Caco-2 (cell line): ENCODE measurements around the gene CAPN11. TPM values are rescaled to one million over a fixed set of nuclear protein-coding genes. Genes with fewer than 3 reads are reported as not detected.
A peak's percentile ranks its signal among the peaks of the same experiment; 100 is the strongest.

ENCODE experiments used
- BruUV-seq: library from RNA; stranded (reverse); fragments of 400-500 nt; replicated peaks from 2 replicates; lab custom pipeline; 2021; lab: Mats Ljungman, UMichigan
- CTCF ChIA-PET: fragments of 300-600 bp; sonication (Branson Sonifier 250); formaldehyde crosslinking; loops from one replicate; lab custom pipeline; 2022; ENCODE audit warnings: antibody characterized with exemption; lab: Charles Lee
- POLR2A ChIA-PET: fragments of 300-600 bp; sonication (Branson Sonifier 250); formaldehyde crosslinking; loops from one replicate; lab custom pipeline; 2022; ENCODE audit warnings: antibody characterized with exemption; lab: Charles Lee
- DNase-seq, 2 experiments: peaks; one replicate each; pipeline versions ENCODE4 v3.0.0 to v3.0.0-alpha.2; 2020 to 2022
- H3K27me3 ChIP-seq: replicated peaks from 2 replicates; pipeline ENCODE4 v1.6.0; 2011; ENCODE audit warnings: low read length; ENCODE audit not compliant: control insufficient read depth, insufficient read depth
- H3K36me3 ChIP-seq: 2 replicates; pipeline ENCODE4 v1.5.1; 2011; ENCODE audit warnings: low read length; ENCODE audit not compliant: control insufficient read depth, insufficient read depth
- H3K4me1 ChIP-seq: fragments of 250-450 bp; sonication (Bioruptor Pico); 2 replicates; pipeline ENCODE4 v1.5.1; 2020; ENCODE audit warnings: mild to moderate bottlenecking
- H3K4me3 ChIP-seq: 2 replicates; pipeline ENCODE4 v1.5.1; 2011; ENCODE audit warnings: low read depth, mild to moderate bottlenecking, control low read depth, low read length
- H3K9me3 ChIP-seq: fragments of 250-450 bp; sonication (Bioruptor Pico); 2 replicates; pipeline ENCODE4 v1.5.1; 2020; ENCODE audit warnings: mild to moderate bottlenecking, moderate library complexity
- H3K27ac Mint-ChIP-seq: one replicate; pipeline ENCODE4 v1.8.0; 2022; ENCODE audit warnings: mixed read lengths; ENCODE audit not compliant: unreplicated experiment
- H3K27me3 Mint-ChIP-seq: one replicate; pipeline ENCODE4 v1.8.0; 2022; ENCODE audit warnings: mixed read lengths; ENCODE audit not compliant: insufficient read depth, unreplicated experiment
- H3K36me3 Mint-ChIP-seq: one replicate; pipeline ENCODE4 v1.8.0; 2022; ENCODE audit warnings: mild to moderate bottlenecking, mixed read lengths; ENCODE audit not compliant: insufficient read depth, unreplicated experiment
- H3K4me1 Mint-ChIP-seq: one replicate; pipeline ENCODE4 v1.8.0; 2022; ENCODE audit warnings: low read depth, mixed read lengths; ENCODE audit not compliant: unreplicated experiment
- H3K4me3 Mint-ChIP-seq: one replicate; pipeline ENCODE4 v1.8.0; 2022; ENCODE audit warnings: mild to moderate bottlenecking, moderate library complexity, mixed read lengths; ENCODE audit not compliant: unreplicated experiment
- H3K9me3 Mint-ChIP-seq: one replicate; pipeline ENCODE4 v1.8.0; 2022; ENCODE audit warnings: mixed read lengths; ENCODE audit not compliant: unreplicated experiment
- CTCF ChIP-seq, 2 experiments: fragments of 200-600 bp in 1 of 2; IDR thresholded peaks; 1 replicate in 1 of 2; 2 replicates in 1 of 2; pipeline versions ENCODE4 v1.5.1 to v1.8.0; 2011 to 2022; ENCODE audit warnings: antibody characterized with exemption in 1 of 2, control low read depth in 1 of 2, inconsistent platforms in 1 of 2, low read depth in 1 of 2, low read length in 1 of 2, mild to moderate bottlenecking in 1 of 2, moderate library complexity in 1 of 2; ENCODE audit not compliant: insufficient read depth in 1 of 2, severe bottlenecking in 1 of 2, unreplicated experiment in 1 of 2
- intact Hi-C: fragments of 100-400 bp; cut with micrococcal nuclease; formaldehyde crosslinking; loops from one replicate; pipeline ENCODE4 v1.10.0; 2022; ENCODE audit not compliant: unreplicated experiment
- total RNA-seq: library from RNA; stranded (reverse); gene quantifications from 2 replicates; pipeline ENCODE4 v1.2.3, GENCODE V29; 2022

CAPN11 gene
- total RNA-seq, 1 experiment from 2014 or later: not detected

DNA sequence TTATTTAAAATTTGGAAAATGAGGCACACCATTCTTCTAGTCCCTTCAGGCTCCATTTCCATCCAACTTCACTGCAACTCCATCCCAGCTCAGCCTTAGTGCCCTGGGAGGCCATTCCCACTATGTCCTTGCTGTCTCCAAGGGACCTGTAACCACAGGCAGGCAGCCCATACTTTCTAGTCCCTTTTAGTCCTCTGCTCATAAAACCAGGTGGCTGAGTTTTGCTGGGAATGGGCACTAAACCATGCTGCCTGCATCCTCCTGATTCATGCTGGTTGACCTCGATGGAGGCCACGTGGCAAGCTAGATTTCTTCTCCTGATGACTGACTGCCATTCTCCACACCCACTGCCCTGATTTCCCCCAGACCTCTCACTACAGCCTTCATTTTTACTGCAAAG lies 30.6 kb downstream of the CAPN11 start:
- H3K4me3 Mint-ChIP-seq: no peak overlapping the region
- no peak overlapping the region for H3K27ac Mint-ChIP-seq
- ChIA-PET CTCF (interaction anchor here (0.8 to 0.9 kb wide), 2 partner anchors 27 to 30 kb away, joined by 7 to 9 read pairs; partner anchors contain the start of gene MYMX), POLR2A (no interaction called here)
- no peaks in the 10 kb centered on the region for H3K9me3 ChIP-seq
- no peaks in the 10 kb centered on the region for H3K4me1 ChIP-seq
- DNase-seq: no peak
- H3K36me3 ChIP-seq: no peaks in the 10 kb centered on the region
- no peaks in the 10 kb centered on the region for H3K27me3 Mint-ChIP-seq
- BruUV-seq: no TSS peak
- H3K4me3 ChIP-seq: no peak overlapping the region
- no peaks in the 10 kb centered on the region for H3K27me3 ChIP-seq
- H3K4me1 Mint-ChIP-seq: no peaks in the 10 kb centered on the region
- no peaks in the 10 kb centered on the region for H3K36me3 Mint-ChIP-seq
- intact Hi-C loops: no loop called here
- no peak for TF ChIP-seq CTCF (IDR thresholded peaks at IDR 0.05; ENCODE audit: insufficient read depth in 1 of 2, low read depth in 1 of 2, low read length in 1 of 2, severe bottlenecking in 1 of 2, unreplicated experiment in 1 of 2)
- H3K9me3 Mint-ChIP-seq: no peaks in the 10 kb centered on the region

GRCh38 chr6:44190715-44191114 lies 32.1 kb downstream of the CAPN11 start:
- H3K4me3 ChIP-seq: no peak overlapping the region
- ChIA-PET POLR2A (no interaction called here), CTCF (interaction anchor here (1.8 kb wide), 1 partner anchor 18 kb away, joined by 4 read pairs; no protein-coding TSS in a partner anchor)
- H3K27ac Mint-ChIP-seq: no peak overlapping the region
- intact Hi-C loops: no loop called here
- H3K9me3 ChIP-seq: no peaks in the 10 kb centered on the region
- H3K4me1 Mint-ChIP-seq: no peaks in the 10 kb centered on the region
- DNase-seq: no peak
- BruUV-seq: no TSS peak
- H3K27me3 ChIP-seq: no peaks in the 10 kb centered on the region
- H3K9me3 Mint-ChIP-seq: no peaks in the 10 kb centered on the region
- H3K4me3 Mint-ChIP-seq: no peak overlapping the region
- no peak for TF ChIP-seq CTCF (IDR thresholded peaks at IDR 0.05; ENCODE audit: insufficient read depth in 1 of 2, low read depth in 1 of 2, low read length in 1 of 2, severe bottlenecking in 1 of 2, unreplicated experiment in 1 of 2)
- no peaks in the 10 kb centered on the region for H3K36me3 Mint-ChIP-seq
- H3K36me3 ChIP-seq: no peaks in the 10 kb centered on the region
- no peaks in the 10 kb centered on the region for H3K4me1 ChIP-seq
- H3K27me3 Mint-ChIP-seq: no peaks in the 10 kb centered on the region

DNA sequence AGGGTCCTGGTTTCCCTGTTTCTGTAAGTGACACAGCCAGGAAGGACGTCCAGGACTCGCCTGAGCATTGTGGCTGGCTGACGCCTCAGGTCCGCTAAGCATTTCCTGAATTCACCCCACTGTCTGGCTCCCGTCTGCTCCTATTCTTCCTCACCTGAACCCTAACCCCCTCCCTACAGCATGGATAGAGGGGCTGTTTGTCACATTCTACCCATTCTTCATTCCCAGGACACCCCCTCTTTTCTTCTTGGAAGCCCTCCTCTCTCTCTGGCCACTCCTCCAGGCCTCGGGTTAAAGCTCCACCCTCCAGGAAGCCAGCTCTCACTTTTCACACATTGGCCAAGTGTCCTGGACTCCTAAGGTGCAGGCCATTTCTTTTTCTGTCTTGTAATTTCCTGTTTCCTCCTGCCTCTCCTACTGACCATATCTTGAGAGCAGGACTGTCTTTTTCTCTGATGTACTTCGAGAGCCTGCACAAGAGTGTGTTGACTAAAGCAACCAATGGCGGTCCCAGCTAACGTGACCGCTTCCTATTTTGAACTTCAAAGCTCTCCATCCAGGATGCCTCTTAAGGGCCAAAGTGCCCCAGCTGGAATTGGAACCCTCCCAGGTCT lies 33.9 kb downstream of the CAPN11 start:
- H3K4me1 ChIP-seq: no peaks in the 10 kb centered on the region
- H3K27ac Mint-ChIP-seq: peak overlapping the region; percentile 1
- H3K27me3 Mint-ChIP-seq: no peaks in the 10 kb centered on the region
- no peak overlapping the region for H3K4me3 Mint-ChIP-seq
- no peaks in the 10 kb centered on the region for H3K36me3 Mint-ChIP-seq
- TF ChIP-seq CTCF (IDR thresholded peaks at IDR 0.05; ENCODE audit: insufficient read depth in 1 of 2, low read depth in 1 of 2, low read length in 1 of 2, severe bottlenecking in 1 of 2, unreplicated experiment in 1 of 2): no peak
- POLR2A ChIA-PET: no interaction called here
- no peak for DNase-seq
- intact Hi-C loops: no loop called here
- no peaks in the 10 kb centered on the region for H3K36me3 ChIP-seq
- H3K9me3 ChIP-seq: no peaks in the 10 kb centered on the region
- no peak overlapping the region for H3K4me3 ChIP-seq
- H3K4me1 Mint-ChIP-seq: no peaks in the 10 kb centered on the region
- CTCF ChIA-PET: interaction anchor here (0.6 kb wide), 1 partner anchor 128 kb away, joined by 4 read pairs; no protein-coding TSS in a partner anchor
- H3K9me3 Mint-ChIP-seq: no peaks in the 10 kb centered on the region
- H3K27me3 ChIP-seq: no peaks in the 10 kb centered on the region
- no TSS peak for BruUV-seq
